Measurements from ENCODE around the gene PCDHA9. TPM values are rescaled to one million over a fixed set of nuclear protein-coding genes. Genes with fewer than 3 reads are reported as not detected.
A peak's percentile ranks its signal among the peaks of the same experiment; 100 is the strongest.
"Not testable (repeated sequence)": the region's sequence is repeated elsewhere in the genome, so short reads cannot be mapped to it uniquely, and the experiment has no call there.

The PCDHA9 gene
- total RNA-seq, 2 donors from 2014 or later, result 0.04 TPM; not detected in 1

DNA sequence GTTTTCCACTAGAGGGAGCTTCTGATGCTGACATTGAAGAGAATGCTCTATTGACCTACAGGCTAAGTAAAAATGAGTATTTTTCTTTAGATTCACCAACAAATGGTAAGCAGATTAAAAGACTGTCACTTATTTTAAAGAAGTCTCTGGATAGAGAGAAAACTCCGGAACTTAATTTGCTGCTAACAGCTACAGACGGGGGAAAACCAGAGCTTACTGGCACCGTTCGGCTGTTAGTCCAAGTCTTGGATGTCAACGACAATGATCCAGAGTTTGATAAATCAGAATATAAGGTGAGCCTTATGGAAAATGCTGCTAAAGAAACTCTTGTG, 21.3 kb downstream of the PCDHA9 start:
- Histone ChIP-seq H3K27me3 (no peaks in the 10 kb centered on the region), H3K4me1 (no peaks in the 10 kb centered on the region), H3K9me3 (peaks cover 0 to 32% of the 10 kb centered on the region in 2 donors), H3K27ac (no peak overlapping the region), H3K36me3 (no peaks in the 10 kb centered on the region), H3K4me3 (no peak overlapping the region)
- TF ChIP-seq, protein P1, sequence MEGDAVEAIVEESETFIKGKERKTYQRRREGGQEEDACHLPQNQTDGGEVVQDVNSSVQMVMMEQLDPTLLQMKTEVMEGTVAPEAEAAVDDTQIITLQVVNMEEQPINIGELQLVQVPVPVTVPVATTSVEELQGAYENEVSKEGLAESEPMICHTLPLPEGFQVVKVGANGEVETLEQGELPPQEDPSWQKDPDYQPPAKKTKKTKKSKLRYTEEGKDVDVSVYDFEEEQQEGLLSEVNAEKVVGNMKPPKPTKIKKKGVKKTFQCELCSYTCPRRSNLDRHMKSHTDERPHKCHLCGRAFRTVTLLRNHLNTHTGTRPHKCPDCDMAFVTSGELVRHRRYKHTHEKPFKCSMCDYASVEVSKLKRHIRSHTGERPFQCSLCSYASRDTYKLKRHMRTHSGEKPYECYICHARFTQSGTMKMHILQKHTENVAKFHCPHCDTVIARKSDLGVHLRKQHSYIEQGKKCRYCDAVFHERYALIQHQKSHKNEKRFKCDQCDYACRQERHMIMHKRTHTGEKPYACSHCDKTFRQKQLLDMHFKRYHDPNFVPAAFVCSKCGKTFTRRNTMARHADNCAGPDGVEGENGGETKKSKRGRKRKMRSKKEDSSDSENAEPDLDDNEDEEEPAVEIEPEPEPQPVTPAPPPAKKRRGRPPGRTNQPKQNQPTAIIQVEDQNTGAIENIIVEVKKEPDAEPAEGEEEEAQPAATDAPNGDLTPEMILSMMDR (IDR thresholded peaks at IDR 0.05), result no peak
- DNase-seq (ENCODE audit: low spot score), result no peak

DNA sequence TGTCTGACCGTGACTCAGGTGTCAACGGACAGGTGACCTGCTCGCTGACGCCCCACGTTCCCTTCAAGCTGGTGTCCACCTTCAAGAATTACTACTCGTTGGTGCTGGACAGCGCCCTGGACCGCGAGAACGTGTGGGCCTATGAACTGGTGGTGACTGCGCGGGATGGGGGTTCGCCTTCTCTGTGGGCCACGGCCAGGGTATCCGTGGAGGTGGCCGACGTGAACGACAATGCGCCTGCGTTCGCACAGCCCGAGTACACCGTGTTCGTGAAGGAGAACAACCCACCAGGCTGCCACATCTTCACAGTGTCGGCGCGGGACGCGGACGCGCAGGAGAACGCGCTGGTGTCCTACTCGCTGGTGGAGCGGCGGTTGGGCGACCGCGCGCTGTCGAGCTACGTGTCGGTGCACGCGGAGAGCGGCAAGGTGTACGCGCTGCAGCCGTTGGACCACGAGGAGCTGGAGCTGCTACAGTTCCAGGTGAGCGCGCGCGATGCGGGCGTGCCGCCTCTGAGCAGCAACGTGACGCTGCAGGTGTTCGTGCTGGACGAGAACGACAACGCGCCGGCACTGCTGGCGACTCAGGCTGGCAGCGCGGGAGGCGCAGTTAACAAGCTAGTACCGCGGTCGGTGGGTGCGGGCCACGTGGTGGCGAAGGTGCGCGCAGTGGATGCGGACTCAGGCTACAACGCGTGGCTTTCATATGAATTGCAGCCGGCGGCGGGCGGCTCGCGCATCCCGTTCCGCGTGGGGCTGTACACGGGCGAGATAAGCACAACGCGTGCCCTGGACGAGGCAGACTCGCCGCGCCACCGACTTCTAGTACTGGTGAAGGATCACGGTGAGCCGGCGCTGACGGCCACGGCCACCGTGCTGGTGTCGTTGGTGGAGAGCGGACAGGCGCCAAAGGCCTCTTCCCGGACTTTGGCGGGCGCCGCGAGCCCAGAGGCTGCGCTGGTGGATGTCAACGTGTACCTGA, 22.3 kb downstream of the PCDHA9 start:
- DNase-seq (ENCODE audit: low spot score), result no peak
- Histone ChIP-seq H3K4me1 (no peaks in the 10 kb centered on the region), H3K27me3 (no peaks in the 10 kb centered on the region), H3K27ac (no peak overlapping the region), H3K4me3 (no peak overlapping the region), H3K9me3 (peaks cover 0 to 41% of the 10 kb centered on the region in 2 donors), H3K36me3 (no peaks in the 10 kb centered on the region)
- TF ChIP-seq, protein P1 (IDR thresholded peaks at IDR 0.05), result no peak

DNA sequence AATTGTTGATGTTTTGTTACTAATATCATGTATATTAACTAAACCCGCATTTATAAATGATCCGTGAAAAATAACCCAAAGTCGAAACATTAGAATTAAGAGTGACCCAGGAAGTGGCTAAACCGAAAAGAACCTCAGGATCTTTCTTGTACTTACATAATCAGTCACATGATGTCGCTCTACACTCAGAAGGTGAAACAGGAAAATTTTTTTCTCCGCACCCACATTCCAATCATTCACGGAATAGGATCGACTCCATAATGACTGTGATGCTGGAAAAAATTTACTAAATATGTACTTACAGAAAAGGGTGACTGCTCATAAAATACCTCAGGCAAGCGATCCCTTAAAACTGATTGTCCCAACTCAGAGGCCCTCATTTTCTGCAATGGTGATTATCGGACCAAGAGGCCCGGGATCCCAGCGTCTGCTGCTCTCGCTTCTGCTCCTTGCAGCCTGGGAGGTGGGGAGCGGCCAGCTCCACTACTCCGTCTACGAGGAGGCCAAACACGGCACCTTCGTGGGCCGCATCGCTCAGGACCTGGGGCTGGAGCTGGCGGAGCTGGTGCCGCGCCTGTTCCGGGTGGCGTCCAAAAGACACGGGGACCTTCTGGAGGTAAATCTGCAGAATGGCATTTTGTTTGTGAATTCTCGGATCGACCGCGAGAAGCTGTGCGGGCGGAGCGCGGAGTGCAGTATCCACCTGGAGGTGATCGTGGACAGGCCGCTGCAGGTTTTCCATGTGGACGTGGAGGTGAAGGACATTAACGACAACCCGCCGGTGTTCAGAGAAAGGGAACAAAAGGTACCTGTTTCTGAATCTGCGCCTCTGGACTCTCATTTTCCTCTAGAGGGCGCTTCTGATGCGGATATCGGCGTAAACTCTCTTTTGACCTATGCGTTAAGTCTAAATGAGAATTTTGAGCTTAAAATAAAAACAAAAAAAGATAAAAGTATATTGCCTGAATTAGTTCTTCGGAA, 27.2 kb downstream of the PCDHA9 start, which contains the start of gene PCDHA12:
Gene PCDHA12 (plus strand): TSS at position 224 of the 981 bp plus-strand sequence. CDS start 165 bp downstream, at position 389.
- TF ChIP-seq, protein P1 (IDR thresholded peaks at IDR 0.05), result no peak
- DNase-seq (ENCODE audit: low spot score), result no peak
- no peaks in the 10 kb centered on the region for H3K27me3 ChIP-seq
- peaks cover 0 to 34% of the 10 kb centered on the region in 2 donors for H3K9me3 ChIP-seq
- H3K4me1 ChIP-seq, result no peaks in the 10 kb centered on the region
- peak within 1 kb of the TSS in 1 of 2 donors; percentile 7 for H3K4me3 ChIP-seq
- no peak within 1 kb of the TSS for H3K27ac ChIP-seq
- H3K36me3 ChIP-seq, result no peaks in the 10 kb centered on the region

DNA sequence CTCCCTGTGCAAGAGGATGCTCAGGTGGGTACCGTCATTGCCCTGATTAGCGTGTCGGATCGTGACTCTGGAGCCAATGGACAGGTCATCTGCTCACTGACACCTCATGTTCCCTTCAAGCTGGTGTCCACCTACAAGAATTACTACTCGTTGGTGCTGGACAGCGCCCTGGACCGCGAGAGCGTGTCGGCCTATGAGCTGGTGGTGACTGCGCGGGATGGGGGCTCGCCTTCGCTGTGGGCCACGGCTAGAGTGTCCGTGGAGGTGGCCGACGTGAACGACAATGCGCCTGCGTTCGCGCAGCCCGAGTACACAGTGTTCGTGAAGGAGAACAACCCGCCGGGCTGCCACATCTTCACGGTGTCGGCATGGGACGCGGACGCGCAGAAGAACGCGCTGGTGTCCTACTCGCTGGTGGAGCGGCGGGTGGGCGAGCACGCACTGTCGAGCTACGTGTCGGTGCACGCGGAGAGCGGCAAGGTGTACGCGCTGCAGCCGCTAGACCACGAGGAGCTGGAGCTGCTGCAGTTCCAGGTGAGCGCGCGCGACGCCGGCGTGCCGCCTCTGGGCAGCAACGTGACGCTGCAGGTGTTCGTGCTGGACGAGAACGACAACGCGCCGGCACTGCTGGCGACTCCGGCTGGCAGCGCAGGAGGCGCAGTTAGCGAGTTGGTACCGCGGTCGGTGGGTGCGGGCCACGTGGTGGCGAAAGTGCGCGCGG, 28.5 kb downstream of the PCDHA9 start:
- not testable (repeated sequence) for H3K27me3 ChIP-seq; H3K36me3 ChIP-seq; H3K4me3 ChIP-seq; H3K4me1 ChIP-seq; DNase-seq (ENCODE audit: low spot score); H3K27ac ChIP-seq
- peaks cover 0 to 28% of the 10 kb centered on the region in 2 donors for H3K9me3 ChIP-seq

DNA sequence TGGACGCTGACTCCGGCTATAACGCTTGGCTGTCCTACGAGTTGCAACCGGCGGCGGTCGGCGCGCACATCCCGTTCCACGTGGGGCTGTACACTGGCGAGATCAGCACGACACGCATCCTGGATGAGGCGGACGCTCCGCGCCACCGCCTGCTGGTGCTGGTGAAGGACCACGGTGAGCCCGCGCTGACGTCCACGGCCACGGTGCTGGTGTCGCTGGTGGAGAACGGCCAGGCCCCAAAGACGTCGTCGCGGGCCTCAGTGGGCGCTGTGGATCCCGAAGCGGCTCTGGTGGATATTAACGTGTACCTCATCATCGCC, 29.0 kb downstream of the PCDHA9 start:
- Histone ChIP-seq H3K4me1 (no peaks in the 10 kb centered on the region), H3K4me3 (no peak overlapping the region), H3K36me3 (no peaks in the 10 kb centered on the region), H3K9me3 (peaks cover 0 to 33% of the 10 kb centered on the region in 2 donors), H3K27ac (no peak overlapping the region), H3K27me3 (no peaks in the 10 kb centered on the region)
- TF ChIP-seq, protein P1 (IDR thresholded peaks at IDR 0.05), result no peak
- DNase-seq (ENCODE audit: low spot score), result no peak
